GM23338 (cell line): ENCODE measurements around the gene ARHGAP10. TPM values are rescaled to one million over a fixed set of nuclear protein-coding genes. Genes with fewer than 3 reads are reported as not detected.

ENCODE experiments used
- ATAC-seq: fragments of 200-7000 bp; cut with Tn5 transposase; 3 replicates; pipeline ENCODE4 v1.9.1; 2020
- DNase-seq: peaks from one replicate; pipeline ENCODE4 v3.0.0-alpha.2; 2015; ENCODE audit warnings: low spot score
- H2AFZ ChIP-seq: fragments of 200-600 bp; sonication (generic); 2 replicates; pipeline ENCODE4 v1.8.0; 2016; ENCODE audit warnings: antibody characterized with exemption, mild to moderate bottlenecking, moderate library complexity
- H3F3A ChIP-seq: fragments of 200-600 bp; sonication (generic); replicated peaks from 2 replicates; pipeline ENCODE4 v1.8.0; 2017; ENCODE audit warnings: antibody characterized with exemption, mixed run types, low read depth
- H3K27ac ChIP-seq: fragments of 200-600 bp; sonication (generic); 2 replicates; pipeline ENCODE4 v1.6.1; 2016; ENCODE audit warnings: low read depth
- H3K27me3 ChIP-seq: fragments of 200-600 bp; sonication (generic); 2 replicates; pipeline ENCODE4 v1.8.0; 2016; ENCODE audit warnings: mild to moderate bottlenecking, mixed run types, moderate library complexity; ENCODE audit not compliant: insufficient read depth
- H3K36me3 ChIP-seq: fragments of 200-600 bp; sonication (generic); 2 replicates; pipeline ENCODE4 v1.8.0; 2016; ENCODE audit warnings: mild to moderate bottlenecking; ENCODE audit not compliant: insufficient read depth
- H3K4me1 ChIP-seq: fragments of 200-600 bp; sonication (generic); 2 replicates; pipeline ENCODE4 v1.8.0; 2016; ENCODE audit warnings: mild to moderate bottlenecking, moderate library complexity; ENCODE audit not compliant: insufficient read depth
- H3K4me2 ChIP-seq: fragments of 200-600 bp; sonication (generic); 2 replicates; pipeline ENCODE4 v1.7.1; 2017; ENCODE audit warnings: mixed run types
- H3K4me3 ChIP-seq: fragments of 200-600 bp; sonication (generic); 2 replicates; pipeline ENCODE4 v1.6.1; 2016; ENCODE audit warnings: mixed run types
- H3K79me2 ChIP-seq: fragments of 200-600 bp; sonication (generic); replicated peaks from 2 replicates; pipeline ENCODE4 v1.8.0; 2017; ENCODE audit warnings: mild to moderate bottlenecking; ENCODE audit not compliant: insufficient read depth
- H3K9me2 ChIP-seq: fragments of 200-600 bp; sonication (generic); 2 replicates; pipeline ENCODE4 v1.8.0; 2017; ENCODE audit not compliant: insufficient read depth
- H4K20me1 ChIP-seq: fragments of 200-600 bp; sonication (generic); replicated peaks from 2 replicates; pipeline ENCODE4 v1.8.0; 2017; ENCODE audit warnings: mild to moderate bottlenecking; ENCODE audit not compliant: insufficient read depth
- H3K27ac Mint-ChIP-seq: 2 replicates; pipeline ENCODE4 v1.8.0; 2020; ENCODE audit warnings: inconsistent platforms, mild to moderate bottlenecking, moderate library complexity, mixed read lengths
- H3K27me3 Mint-ChIP-seq: 3 replicates; pipeline ENCODE4 v1.8.0; 2022; ENCODE audit warnings: low read depth, mild to moderate bottlenecking, moderate library complexity, mixed read lengths, inconsistent platforms; ENCODE audit not compliant: insufficient read depth, poor library complexity
- H3K36me3 Mint-ChIP-seq: 3 replicates; pipeline ENCODE4 v1.8.0; 2021; ENCODE audit warnings: low read depth, mild to moderate bottlenecking, inconsistent platforms, moderate library complexity, mixed read lengths
- H3K4me1 Mint-ChIP-seq: 3 replicates; pipeline ENCODE4 v1.8.0; 2020; ENCODE audit warnings: mild to moderate bottlenecking, inconsistent platforms, mixed read lengths
- H3K4me3 Mint-ChIP-seq: 3 replicates; pipeline ENCODE4 v1.8.0; 2021; ENCODE audit warnings: moderate library complexity, mild to moderate bottlenecking, inconsistent platforms, mixed read lengths
- H3K9me3 Mint-ChIP-seq: 3 replicates; pipeline ENCODE4 v1.8.0; 2020; ENCODE audit warnings: moderate library complexity, mild to moderate bottlenecking, inconsistent platforms, mixed read lengths
- CREB1 ChIP-seq: fragments of 250-450 bp; sonication (Bioruptor Pico); IDR thresholded peaks from 2 replicates; pipeline ENCODE4 v1.5.0; 2020; ENCODE audit warnings: low read depth, mild to moderate bottlenecking, moderate library complexity
- EZH2 ChIP-seq: fragments of 200-600 bp; sonication (generic); IDR thresholded peaks from one replicate; pipeline ENCODE4 v1.8.0; 2017; ENCODE audit warnings: antibody characterized with exemption, mild to moderate bottlenecking, low read depth; ENCODE audit not compliant: unreplicated experiment
- EZH2phosphoT487 ChIP-seq: fragments of 200-600 bp; sonication (generic); IDR thresholded peaks from one replicate; pipeline ENCODE4 v1.8.1; 2018; ENCODE audit warnings: antibody characterized with exemption; ENCODE audit not compliant: unreplicated experiment
- JUNB ChIP-seq: IDR thresholded peaks from one replicate; pipeline ENCODE4 v1.6.1; 2016; ENCODE audit warnings: antibody characterized with exemption; ENCODE audit not compliant: unreplicated experiment
- NANOG ChIP-seq: IDR thresholded peaks from 2 replicates; pipeline ENCODE4 v1.6.1; 2016; ENCODE audit warnings: antibody characterized with exemption, borderline replicate concordance
- POLR2AphosphoS5 ChIP-seq: IDR thresholded peaks from 2 replicates; pipeline ENCODE4 v1.6.1; 2016; ENCODE audit warnings: antibody characterized with exemption, low read depth
- STAT1 ChIP-seq: IDR thresholded peaks from one replicate; pipeline ENCODE4 v1.6.1; 2016; ENCODE audit warnings: antibody characterized with exemption; ENCODE audit not compliant: unreplicated experiment
- ZNF114 ChIP-seq: fragments of 250-450 bp; sonication (Bioruptor Pico); IDR thresholded peaks from 2 replicates; pipeline ENCODE4 v1.5.0; 2020; ENCODE audit warnings: mild to moderate bottlenecking, moderate library complexity
- ZNF331 ChIP-seq: fragments of 250-450 bp; sonication (Bioruptor Pico); IDR thresholded peaks from 2 replicates; pipeline ENCODE4 v1.5.0; 2020; ENCODE audit warnings: low read depth, mild to moderate bottlenecking, moderate library complexity
- polyA plus RNA-seq: library from polyadenylated mRNA; unstranded; fragments of >200 nt; fragmentation: Nextera tagmentation; extraction: Ambion mirVana; gene quantifications from 2 replicates; pipeline ENCODE4 v1.2.1, GENCODE V29; 2016
- total RNA-seq: library from RNA; depleted of rRNA; stranded (reverse); fragments of >200 nt; shearing (Covaris generic); gene quantifications from 2 replicates; pipeline ENCODE4 v1.2.3, GENCODE V29; 2014
- TF ChIP-seq, protein P1 (sequence below): fragments of 250-450 bp; sonication (Bioruptor Pico); IDR thresholded peaks from 2 replicates; pipeline ENCODE4 v1.5.0; 2020; ENCODE audit warnings: mild to moderate bottlenecking, moderate library complexity
- TF ChIP-seq, protein P2 (sequence below), 2 experiments: fragments of 200-600 bp in 1 of 2; sonication (generic) in 1 of 2; conservative IDR thresholded peaks; 2 replicates each; pipeline versions ENCODE4 v1.5.1 to v1.6.1; 2016 to 2017; ENCODE audit warnings: antibody characterized with exemption in 2 of 2, low read depth in 2 of 2, mild to moderate bottlenecking in 2 of 2, moderate library complexity in 1 of 2

ARHGAP10 gene
- total and polyA plus RNA-seq, 2 experiments from 2014 or later: 5.1 to 6.3 TPM

DNA sequence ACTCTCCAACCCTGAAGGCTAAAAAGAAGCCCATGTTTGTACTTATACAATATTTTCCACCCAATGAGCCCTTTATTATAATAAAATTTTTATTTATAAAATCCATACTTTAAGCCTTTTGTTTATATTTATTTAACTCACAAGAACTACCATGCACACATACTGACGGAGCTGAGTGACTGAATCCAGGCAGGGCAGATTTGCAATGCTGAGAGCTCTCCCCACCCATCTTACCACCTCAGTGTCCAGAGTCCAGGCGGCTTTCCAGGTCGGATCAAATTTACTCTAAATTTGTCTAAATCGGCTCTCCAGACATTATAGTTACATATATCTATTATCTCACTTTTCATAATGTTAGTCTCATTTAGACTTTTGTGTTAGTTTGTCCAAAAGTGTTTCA, 74.1 kb downstream of the ARHGAP10 start:
- H3K9me3 Mint-ChIP-seq: no peaks in the 10 kb centered on the region

DNA sequence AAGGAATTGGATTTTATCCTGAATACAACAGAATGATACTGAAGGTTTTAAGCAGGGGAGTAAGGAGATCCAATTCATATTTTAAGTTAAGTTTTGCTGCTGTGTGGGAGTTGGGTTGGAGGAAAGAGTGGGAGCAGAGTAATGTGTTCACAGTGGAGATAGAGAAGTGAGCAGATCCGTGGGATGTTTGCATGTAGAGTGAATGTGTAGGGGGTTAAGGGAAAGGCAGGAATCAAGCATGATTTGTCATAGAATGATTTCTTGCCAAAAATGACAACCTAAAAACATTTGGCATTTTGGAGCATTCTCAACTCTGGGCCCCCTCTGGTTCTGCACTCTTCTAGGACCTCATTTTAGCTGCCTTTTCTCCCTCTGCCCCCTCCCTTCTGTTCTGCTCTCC, 76.6 kb downstream of the ARHGAP10 start:
- ATAC-seq (no peak), DNase-seq (no peak)
- Mint-ChIP-seq H3K36me3 (no peaks in the 10 kb centered on the region), H3K4me1 (peaks cover 20% of the 10 kb centered on the region), H3K9me3 (no peaks in the 10 kb centered on the region), H3K27ac (no peak overlapping the region), H3K4me3 (no peak overlapping the region), H3K27me3 (no peaks in the 10 kb centered on the region)
- Histone ChIP-seq H3K36me3 (no peaks in the 10 kb centered on the region), H3K79me2 (no peaks in the 10 kb centered on the region), H3K4me3 (no peak overlapping the region), H4K20me1 (no peaks in the 10 kb centered on the region), H3K4me2 (no peak overlapping the region), H3K9me2 (no peaks in the 10 kb centered on the region; the same call in 1 of the 2 replicates), H3F3A (no peaks in the 10 kb centered on the region), H3K4me1 (no peaks in the 10 kb centered on the region), H2AFZ (no peak overlapping the region), H3K27me3 (no peaks in the 10 kb centered on the region), H3K27ac (peak overlapping the region; percentile 19; the same call in 1 of the 2 replicates)
- TF ChIP-seq ZNF114 (CRISPR knock-in tag) (no peak), POLR2AphosphoS5 (no peak), CREB1 (CRISPR knock-in tag) (no peak), STAT1 (no peak)
- TF ChIP-seq, protein P1, sequence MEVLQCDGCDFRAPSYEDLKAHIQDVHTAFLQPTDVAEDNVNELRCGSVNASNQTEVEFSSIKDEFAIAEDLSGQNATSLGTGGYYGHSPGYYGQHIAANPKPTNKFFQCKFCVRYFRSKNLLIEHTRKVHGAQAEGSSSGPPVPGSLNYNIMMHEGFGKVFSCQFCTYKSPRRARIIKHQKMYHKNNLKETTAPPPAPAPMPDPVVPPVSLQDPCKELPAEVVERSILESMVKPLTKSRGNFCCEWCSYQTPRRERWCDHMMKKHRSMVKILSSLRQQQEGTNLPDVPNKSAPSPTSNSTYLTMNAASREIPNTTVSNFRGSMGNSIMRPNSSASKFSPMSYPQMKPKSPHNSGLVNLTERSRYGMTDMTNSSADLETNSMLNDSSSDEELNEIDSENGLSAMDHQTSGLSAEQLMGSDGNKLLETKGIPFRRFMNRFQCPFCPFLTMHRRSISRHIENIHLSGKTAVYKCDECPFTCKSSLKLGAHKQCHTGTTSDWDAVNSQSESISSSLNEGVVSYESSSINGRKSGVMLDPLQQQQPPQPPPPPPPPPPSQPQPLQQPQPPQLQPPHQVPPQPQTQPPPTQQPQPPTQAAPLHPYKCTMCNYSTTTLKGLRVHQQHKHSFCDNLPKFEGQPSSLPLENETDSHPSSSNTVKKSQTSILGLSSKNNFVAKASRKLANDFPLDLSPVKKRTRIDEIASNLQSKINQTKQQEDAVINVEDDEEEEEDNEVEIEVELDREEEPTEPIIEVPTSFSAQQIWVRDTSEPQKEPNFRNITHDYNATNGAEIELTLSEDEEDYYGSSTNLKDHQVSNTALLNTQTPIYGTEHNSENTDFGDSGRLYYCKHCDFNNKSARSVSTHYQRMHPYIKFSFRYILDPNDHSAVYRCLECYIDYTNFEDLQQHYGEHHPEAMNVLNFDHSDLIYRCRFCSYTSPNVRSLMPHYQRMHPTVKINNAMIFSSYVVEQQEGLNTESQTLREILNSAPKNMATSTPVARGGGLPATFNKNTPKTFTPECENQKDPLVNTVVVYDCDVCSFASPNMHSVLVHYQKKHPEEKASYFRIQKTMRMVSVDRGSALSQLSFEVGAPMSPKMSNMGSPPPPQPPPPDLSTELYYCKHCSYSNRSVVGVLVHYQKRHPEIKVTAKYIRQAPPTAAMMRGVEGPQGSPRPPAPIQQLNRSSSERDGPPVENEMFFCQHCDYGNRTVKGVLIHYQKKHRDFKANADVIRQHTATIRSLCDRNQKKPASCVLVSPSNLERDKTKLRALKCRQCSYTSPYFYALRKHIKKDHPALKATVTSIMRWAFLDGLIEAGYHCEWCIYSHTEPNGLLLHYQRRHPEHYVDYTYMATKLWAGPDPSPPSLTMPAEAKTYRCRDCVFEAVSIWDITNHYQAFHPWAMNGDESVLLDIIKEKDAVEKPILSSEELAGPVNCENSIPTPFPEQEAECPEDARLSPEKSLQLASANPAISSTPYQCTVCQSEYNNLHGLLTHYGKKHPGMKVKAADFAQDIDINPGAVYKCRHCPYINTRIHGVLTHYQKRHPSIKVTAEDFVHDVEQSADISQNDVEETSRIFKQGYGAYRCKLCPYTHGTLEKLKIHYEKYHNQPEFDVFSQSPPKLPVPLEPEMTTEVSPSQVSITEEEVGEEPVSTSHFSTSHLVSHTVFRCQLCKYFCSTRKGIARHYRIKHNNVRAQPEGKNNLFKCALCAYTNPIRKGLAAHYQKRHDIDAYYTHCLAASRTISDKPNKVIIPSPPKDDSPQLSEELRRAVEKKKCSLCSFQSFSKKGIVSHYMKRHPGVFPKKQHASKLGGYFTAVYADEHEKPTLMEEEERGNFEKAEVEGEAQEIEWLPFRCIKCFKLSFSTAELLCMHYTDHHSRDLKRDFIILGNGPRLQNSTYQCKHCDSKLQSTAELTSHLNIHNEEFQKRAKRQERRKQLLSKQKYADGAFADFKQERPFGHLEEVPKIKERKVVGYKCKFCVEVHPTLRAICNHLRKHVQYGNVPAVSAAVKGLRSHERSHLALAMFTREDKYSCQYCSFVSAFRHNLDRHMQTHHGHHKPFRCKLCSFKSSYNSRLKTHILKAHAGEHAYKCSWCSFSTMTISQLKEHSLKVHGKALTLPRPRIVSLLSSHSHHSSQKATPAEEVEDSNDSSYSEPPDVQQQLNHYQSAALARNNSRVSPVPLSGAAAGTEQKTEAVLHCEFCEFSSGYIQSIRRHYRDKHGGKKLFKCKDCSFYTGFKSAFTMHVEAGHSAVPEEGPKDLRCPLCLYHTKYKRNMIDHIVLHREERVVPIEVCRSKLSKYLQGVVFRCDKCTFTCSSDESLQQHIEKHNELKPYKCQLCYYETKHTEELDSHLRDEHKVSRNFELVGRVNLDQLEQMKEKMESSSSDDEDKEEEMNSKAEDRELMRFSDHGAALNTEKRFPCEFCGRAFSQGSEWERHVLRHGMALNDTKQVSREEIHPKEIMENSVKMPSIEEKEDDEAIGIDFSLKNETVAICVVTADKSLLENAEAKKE (CRISPR knock-in tag): no peak

More for the DNA sequence above, 74.1 kb downstream of the ARHGAP10 start:
- no peaks in the 10 kb centered on the region for H3K27me3 ChIP-seq
- ATAC-seq (no peak), DNase-seq (no peak)
- Mint-ChIP-seq H3K4me3 (no peak overlapping the region), H3K36me3 (no peaks in the 10 kb centered on the region), H3K27ac (no peak overlapping the region), H3K27me3 (no peaks in the 10 kb centered on the region), H3K4me1 (peaks cover 12% of the 10 kb centered on the region)
- no peaks in the 10 kb centered on the region for H3K79me2 ChIP-seq
- no peak overlapping the region for H3K27ac ChIP-seq
- H3K36me3 ChIP-seq: no peaks in the 10 kb centered on the region
- no peak overlapping the region for H2AFZ ChIP-seq
- H3K4me3 ChIP-seq: no peak overlapping the region
- no peak overlapping the region for H3K4me2 ChIP-seq
- no peaks in the 10 kb centered on the region for H4K20me1 ChIP-seq
- no peak for TF ChIP-seq JUNB
- no peak for TF ChIP-seq EZH2phosphoT487
- TF ChIP-seq NANOG: no peak
- TF ChIP-seq CREB1 (CRISPR knock-in tag): no peak
- no peak for TF ChIP-seq ZNF331 (CRISPR knock-in tag)
- no peak for TF ChIP-seq EZH2
- TF ChIP-seq POLR2AphosphoS5: no peak
- TF ChIP-seq, protein P2, sequence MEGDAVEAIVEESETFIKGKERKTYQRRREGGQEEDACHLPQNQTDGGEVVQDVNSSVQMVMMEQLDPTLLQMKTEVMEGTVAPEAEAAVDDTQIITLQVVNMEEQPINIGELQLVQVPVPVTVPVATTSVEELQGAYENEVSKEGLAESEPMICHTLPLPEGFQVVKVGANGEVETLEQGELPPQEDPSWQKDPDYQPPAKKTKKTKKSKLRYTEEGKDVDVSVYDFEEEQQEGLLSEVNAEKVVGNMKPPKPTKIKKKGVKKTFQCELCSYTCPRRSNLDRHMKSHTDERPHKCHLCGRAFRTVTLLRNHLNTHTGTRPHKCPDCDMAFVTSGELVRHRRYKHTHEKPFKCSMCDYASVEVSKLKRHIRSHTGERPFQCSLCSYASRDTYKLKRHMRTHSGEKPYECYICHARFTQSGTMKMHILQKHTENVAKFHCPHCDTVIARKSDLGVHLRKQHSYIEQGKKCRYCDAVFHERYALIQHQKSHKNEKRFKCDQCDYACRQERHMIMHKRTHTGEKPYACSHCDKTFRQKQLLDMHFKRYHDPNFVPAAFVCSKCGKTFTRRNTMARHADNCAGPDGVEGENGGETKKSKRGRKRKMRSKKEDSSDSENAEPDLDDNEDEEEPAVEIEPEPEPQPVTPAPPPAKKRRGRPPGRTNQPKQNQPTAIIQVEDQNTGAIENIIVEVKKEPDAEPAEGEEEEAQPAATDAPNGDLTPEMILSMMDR (conservative IDR thresholded peaks at IDR 0.05; ENCODE audit: low read depth in 2 of 2): no peak
- no peaks in the 10 kb centered on the region for H3F3A ChIP-seq
- no peaks in the 10 kb centered on the region for H3K4me1 ChIP-seq
- no peaks in the 10 kb centered on the region; the same call in 1 of the 2 replicates for H3K9me2 ChIP-seq
